HCT116 (cell line): ENCODE results near the gene CTNNAL1. TPM values are rescaled to one million over a fixed set of nuclear protein-coding genes. Genes with fewer than 3 reads are reported as not detected.

Experiments used
- ATAC-seq: fragments of 200-7000 bp; cut with Tn5 transposase; 2 replicates; pipeline ENCODE4 v1.9.1; 2020; ENCODE audit warnings: mild to moderate bottlenecking, moderate library complexity
- BruUV-seq: library from RNA; stranded (reverse); fragments of 400-500 nt; replicated peaks from 2 replicates; lab custom pipeline; 2021; lab: Mats Ljungman, UMichigan
- CTCF ChIA-PET: fragments of 300-600 bp; sonication (Branson Sonifier 250); formaldehyde crosslinking; loops from one replicate; lab custom pipeline; 2021; ENCODE audit warnings: antibody characterized with exemption; lab: Charles Lee
- POLR2A ChIA-PET: fragments of 300-600, 350-600 bp; sonication (Branson Sonifier 250); formaldehyde crosslinking; loops from one replicate; lab custom pipeline; 2021; ENCODE audit warnings: antibody characterized with exemption; lab: Charles Lee
- RAD21 ChIA-PET, 2 experiments: fragments of 300-600 bp; sonication (Branson Sonifier 250); formaldehyde crosslinking; loops; one replicate each; lab custom pipeline; 2023; ENCODE audit warnings: low total read pairs in 2 of 2; ENCODE audit not compliant: uncharacterized antibody in 2 of 2, unreplicated experiment in 2 of 2, low non-redundant PET in 1 of 2; lab: Charles Lee
- DNase-seq: peaks from one replicate; pipeline ENCODE4 v3.0.0-alpha.2; 2010; ENCODE audit warnings: low read depth, low spot score
- H2AFZ ChIP-seq: fragments of 200-600 bp; shearing (Covaris generic), sonication (generic); 2 replicates; pipeline ENCODE4 v1.6.1; 2017; ENCODE audit warnings: low read depth, mixed run types, mixed read lengths, antibody characterized with exemption, low read length; ENCODE audit not compliant: poor library complexity, severe bottlenecking
- H3K27ac ChIP-seq: 2 replicates; pipeline ENCODE4 v1.5.1; 2012; ENCODE audit warnings: low read depth, low read length
- H3K27me3 ChIP-seq: fragments of 200-600 bp; sonication (generic); 2 replicates; pipeline ENCODE4 v1.6.1; 2016; ENCODE audit warnings: mixed run types, low read length, mixed read lengths; ENCODE audit not compliant: insufficient read depth
- H3K36me3 ChIP-seq, 2 experiments: fragments of 200-500 bp in 1 of 2; fragments of 200-600 bp in 1 of 2; sonication (Bioruptor generic) in 1 of 2; sonication (generic) in 1 of 2; 2 replicates each; pipeline versions ENCODE4 v1.5.1 to v1.6.1; 2014 to 2016; ENCODE audit warnings: low read length in 2 of 2, inconsistent platforms in 1 of 2, mixed read lengths in 1 of 2, mixed run types in 1 of 2; ENCODE audit not compliant: insufficient read depth in 2 of 2, control insufficient read depth in 1 of 2
- H3K4me1 ChIP-seq, 2 experiments: fragments of 200-600 bp in 1 of 2; sonication (generic) in 1 of 2; 2 replicates each; pipeline versions ENCODE4 v1.5.1 to v1.6.1; 2012 to 2017; ENCODE audit warnings: low read length in 2 of 2, inconsistent platforms in 1 of 2, mild to moderate bottlenecking in 1 of 2, mixed read lengths in 1 of 2, mixed run types in 1 of 2, moderate library complexity in 1 of 2; ENCODE audit not compliant: insufficient read depth in 2 of 2, control insufficient read depth in 1 of 2
- H3K4me2 ChIP-seq: fragments of 200-600 bp; sonication (generic); 2 replicates; pipeline ENCODE4 v1.6.1; 2017; ENCODE audit warnings: mixed run types, low read length, mixed read lengths
- H3K4me3 ChIP-seq, 2 experiments: fragments of 200-600 bp in 1 of 2; sonication (generic) in 1 of 2; replicated peaks in 1 of 2; 2 replicates each; pipeline ENCODE4 v1.5.1; 2011 to 2016; ENCODE audit warnings: low read length in 2 of 2, control low read depth in 1 of 2, low read depth in 1 of 2, mild to moderate bottlenecking in 1 of 2, mixed read lengths in 1 of 2, mixed run types in 1 of 2
- H3K79me2 ChIP-seq: fragments of 200-600 bp; sonication (generic); 2 replicates; pipeline ENCODE4 v1.6.1; 2017; ENCODE audit warnings: mild to moderate bottlenecking, mixed run types, low read length, moderate library complexity, mixed read lengths; ENCODE audit not compliant: insufficient read depth
- H3K9ac ChIP-seq: fragments of 200-600 bp; sonication (generic); 2 replicates; pipeline ENCODE4 v1.6.1; 2016; ENCODE audit warnings: low read length, mixed read lengths
- H3K9me2 ChIP-seq: fragments of 200-600 bp; sonication (generic), shearing (Covaris generic); 2 replicates; pipeline ENCODE4 v1.6.1; 2017; ENCODE audit warnings: mixed run types, mild to moderate bottlenecking, moderate library complexity; ENCODE audit not compliant: insufficient read depth
- H3K9me3 ChIP-seq, 2 experiments: fragments of 200-500 bp in 1 of 2; fragments of 200-600 bp in 1 of 2; sonication (Bioruptor generic) in 1 of 2; sonication (generic) in 1 of 2; 2 replicates each; pipeline ENCODE4 v1.6.1; 2014 to 2017; ENCODE audit warnings: low read length in 2 of 2, mixed read lengths in 2 of 2, inconsistent platforms in 1 of 2, low read depth in 1 of 2, mild to moderate bottlenecking in 1 of 2, mixed run types in 1 of 2, moderate library complexity in 1 of 2; ENCODE audit not compliant: control insufficient read depth in 1 of 2, insufficient read depth in 1 of 2
- H4K20me1 ChIP-seq: fragments of 200-600 bp; sonication (generic), shearing (Covaris generic); 2 replicates; pipeline ENCODE4 v1.6.1; 2017; ENCODE audit warnings: mixed run types, mild to moderate bottlenecking, moderate library complexity; ENCODE audit not compliant: insufficient read depth
- EGR1 ChIP-seq: IDR thresholded peaks from 2 replicates; pipeline ENCODE4 v1.6.1; 2012; ENCODE audit warnings: low read depth
- ELF1 ChIP-seq: IDR thresholded peaks from 2 replicates; pipeline ENCODE4 v1.6.1; 2012; ENCODE audit warnings: low read depth, borderline replicate concordance
- EZH2phosphoT487 ChIP-seq: fragments of 200-600 bp; IDR thresholded peaks from 2 replicates; pipeline ENCODE4 v1.6.1; 2018; ENCODE audit warnings: antibody characterized with exemption, borderline replicate concordance
- FOSL1 ChIP-seq: IDR thresholded peaks from 2 replicates; pipeline ENCODE4 v1.6.1; 2012; ENCODE audit warnings: low read depth
- POLR2AphosphoS5 ChIP-seq: IDR thresholded peaks from 2 replicates; pipeline ENCODE4 v1.6.1; 2011; ENCODE audit warnings: mild to moderate bottlenecking, low read depth, low read length, moderate library complexity
- RAD21 ChIP-seq: IDR thresholded peaks from 2 replicates; pipeline ENCODE4 v1.6.1; 2012; ENCODE audit warnings: low read depth, mild to moderate bottlenecking
- SRF ChIP-seq: IDR thresholded peaks from 2 replicates; pipeline ENCODE4 v1.6.1; 2012; ENCODE audit warnings: low read depth
- YY1 ChIP-seq: IDR thresholded peaks from 2 replicates; pipeline ENCODE4 v1.6.1; 2011; ENCODE audit warnings: low read length, low read depth, moderate library complexity, mild to moderate bottlenecking; ENCODE audit not compliant: insufficient replicate concordance; ENCODE audit errors: extremely low read depth
- intact Hi-C: fragments of 100-400 bp; cut with micrococcal nuclease; formaldehyde crosslinking; loops from 2 replicates; pipeline ENCODE4 v1.10.0; 2022
- total RNA-seq: library from RNA; stranded (reverse); gene quantifications from one replicate; pipeline ENCODE4 v1.2.1, GENCODE V29; 2021; ENCODE audit not compliant: unreplicated experiment
- TF ChIP-seq, protein P1 (sequence below): IDR thresholded peaks from 2 replicates; pipeline ENCODE4 v1.6.1; 2011; ENCODE audit warnings: mild to moderate bottlenecking, low read length, moderate library complexity; ENCODE audit not compliant: insufficient replicate concordance; ENCODE audit errors: extremely low read depth
- TF ChIP-seq, protein P2 (sequence below), 3 experiments: fragments of 200-600 bp in 1 of 3; sonication (generic) in 1 of 3; IDR thresholded peaks in 2 of 3; conservative IDR thresholded peaks in 1 of 3; 2 replicates each; pipeline ENCODE4 v1.5.1; 2012 to 2017; ENCODE audit warnings: low read depth in 2 of 3, low read length in 2 of 3, antibody characterized with exemption in 1 of 3, borderline replicate concordance in 1 of 3, control low read depth in 1 of 3, mild to moderate bottlenecking in 1 of 3, mixed read lengths in 1 of 3, mixed run types in 1 of 3, moderate library complexity in 1 of 3; ENCODE audit not compliant: insufficient read depth in 1 of 3
- TF ChIP-seq, protein P3 (sequence below): IDR thresholded peaks from 2 replicates; pipeline ENCODE4 v1.6.1; 2012

CTNNAL1 gene
- total RNA-seq, 1 experiment from 2014 or later: 87.2 TPM

DNA sequence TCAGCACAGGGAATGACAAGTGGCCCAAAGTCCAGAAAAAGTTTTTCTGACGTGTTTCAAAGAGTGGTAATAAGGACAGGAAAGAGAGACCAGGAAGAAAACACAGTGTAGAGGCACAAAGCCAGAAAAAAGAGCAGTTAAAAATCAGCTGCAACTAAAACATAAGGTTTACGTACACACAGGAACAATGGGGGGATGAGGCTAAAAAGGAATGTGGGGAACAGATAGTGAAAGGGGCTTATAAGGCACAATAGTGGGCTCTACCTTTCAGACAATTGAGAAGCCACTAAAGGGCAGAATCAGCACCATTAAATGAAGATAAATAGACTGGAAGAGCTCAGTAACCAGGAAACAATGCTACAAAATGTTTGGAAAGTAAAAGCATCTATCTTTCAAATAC lies 84.9 kb downstream of the CTNNAL1 start:
- no peak for ATAC-seq
- Histone ChIP-seq H3K9me2 (no peaks in the 10 kb centered on the region), H4K20me1 (no peaks in the 10 kb centered on the region), H3K9ac (no peak overlapping the region), H3K27ac (no peak overlapping the region), H2AFZ (no peak overlapping the region), H3K4me1 (peaks cover 4 to 7% of the 10 kb centered on the region in 2 experiments; a peak in 3 of 4 replicates), H3K27me3 (no peaks in the 10 kb centered on the region), H3K9me3 (no peaks in the 10 kb centered on the region), H3K36me3 (peaks cover 28 to 29% of the 10 kb centered on the region in 2 experiments), H3K79me2 (peaks cover 28% of the 10 kb centered on the region), H3K4me3 (no peak overlapping the region), H3K4me2 (no peak overlapping the region)
- CTCF ChIA-PET: no interaction called here
- RAD21 ChIA-PET: no interaction called here
- BruUV-seq: no TSS peak
- no peak for DNase-seq
- POLR2A ChIA-PET: no interaction called here
- intact Hi-C loops: no loop called here
- TF ChIP-seq ELF1 (no peak), EZH2phosphoT487 (no peak), SRF (no peak), RAD21 (no peak), FOSL1 (no peak), YY1 (no peak), POLR2AphosphoS5 (no peak), EGR1 (no peak)
- TF ChIP-seq, protein P1, sequence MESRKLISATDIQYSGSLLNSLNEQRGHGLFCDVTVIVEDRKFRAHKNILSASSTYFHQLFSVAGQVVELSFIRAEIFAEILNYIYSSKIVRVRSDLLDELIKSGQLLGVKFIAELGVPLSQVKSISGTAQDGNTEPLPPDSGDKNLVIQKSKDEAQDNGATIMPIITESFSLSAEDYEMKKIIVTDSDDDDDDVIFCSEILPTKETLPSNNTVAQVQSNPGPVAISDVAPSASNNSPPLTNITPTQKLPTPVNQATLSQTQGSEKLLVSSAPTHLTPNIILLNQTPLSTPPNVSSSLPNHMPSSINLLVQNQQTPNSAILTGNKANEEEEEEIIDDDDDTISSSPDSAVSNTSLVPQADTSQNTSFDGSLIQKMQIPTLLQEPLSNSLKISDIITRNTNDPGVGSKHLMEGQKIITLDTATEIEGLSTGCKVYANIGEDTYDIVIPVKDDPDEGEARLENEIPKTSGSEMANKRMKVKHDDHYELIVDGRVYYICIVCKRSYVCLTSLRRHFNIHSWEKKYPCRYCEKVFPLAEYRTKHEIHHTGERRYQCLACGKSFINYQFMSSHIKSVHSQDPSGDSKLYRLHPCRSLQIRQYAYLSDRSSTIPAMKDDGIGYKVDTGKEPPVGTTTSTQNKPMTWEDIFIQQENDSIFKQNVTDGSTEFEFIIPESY: no peak
- TF ChIP-seq, protein P2, sequence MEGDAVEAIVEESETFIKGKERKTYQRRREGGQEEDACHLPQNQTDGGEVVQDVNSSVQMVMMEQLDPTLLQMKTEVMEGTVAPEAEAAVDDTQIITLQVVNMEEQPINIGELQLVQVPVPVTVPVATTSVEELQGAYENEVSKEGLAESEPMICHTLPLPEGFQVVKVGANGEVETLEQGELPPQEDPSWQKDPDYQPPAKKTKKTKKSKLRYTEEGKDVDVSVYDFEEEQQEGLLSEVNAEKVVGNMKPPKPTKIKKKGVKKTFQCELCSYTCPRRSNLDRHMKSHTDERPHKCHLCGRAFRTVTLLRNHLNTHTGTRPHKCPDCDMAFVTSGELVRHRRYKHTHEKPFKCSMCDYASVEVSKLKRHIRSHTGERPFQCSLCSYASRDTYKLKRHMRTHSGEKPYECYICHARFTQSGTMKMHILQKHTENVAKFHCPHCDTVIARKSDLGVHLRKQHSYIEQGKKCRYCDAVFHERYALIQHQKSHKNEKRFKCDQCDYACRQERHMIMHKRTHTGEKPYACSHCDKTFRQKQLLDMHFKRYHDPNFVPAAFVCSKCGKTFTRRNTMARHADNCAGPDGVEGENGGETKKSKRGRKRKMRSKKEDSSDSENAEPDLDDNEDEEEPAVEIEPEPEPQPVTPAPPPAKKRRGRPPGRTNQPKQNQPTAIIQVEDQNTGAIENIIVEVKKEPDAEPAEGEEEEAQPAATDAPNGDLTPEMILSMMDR (IDR thresholded peaks at IDR 0.05 in 2 of 3, conservative IDR thresholded peaks at IDR 0.05 in 1 of 3; ENCODE audit: borderline replicate concordance in 1 of 3, insufficient read depth in 1 of 3, low read depth in 2 of 3, low read length in 2 of 3): no peak
- TF ChIP-seq, protein P3, sequence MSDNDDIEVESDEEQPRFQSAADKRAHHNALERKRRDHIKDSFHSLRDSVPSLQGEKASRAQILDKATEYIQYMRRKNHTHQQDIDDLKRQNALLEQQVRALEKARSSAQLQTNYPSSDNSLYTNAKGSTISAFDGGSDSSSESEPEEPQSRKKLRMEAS: no peak
